Gastrocnemius medialis (tissue), 4 donors: ENCODE results near the gene UBE3B. TPM values are rescaled to one million over a fixed set of nuclear protein-coding genes. Genes with fewer than 3 reads are reported as not detected.

Experiments used
- ATAC-seq, 2 donors: fragments of 150-250 bp; one replicate each; pipeline ENCODE4 v1.9.1; 2016
- DNase-seq, 2 donors: peaks; one replicate each; pipeline ENCODE4 v3.0.0-alpha.2; 2019
- H3K27ac ChIP-seq, 4 donors: fragments of 200-600 bp; sonication (generic); 1 replicate in 1 of 4; 2 replicates in 3 of 4; pipeline ENCODE4 v1.5.1; 2016 to 2018; ENCODE audit warnings: mild to moderate bottlenecking in 2 of 4, moderate library complexity in 1 of 4
- H3K27me3 ChIP-seq, 3 donors: fragments of 200-600 bp; sonication (generic) in 2 of 3; 1 replicate in 1 of 3; 2 replicates in 2 of 3; pipeline versions ENCODE4 v1.5.1 to v1.6.0; 2016 to 2019; ENCODE audit warnings: mild to moderate bottlenecking in 1 of 3, moderate library complexity in 1 of 3
- H3K36me3 ChIP-seq, 2 donors: fragments of 200-600 bp; sonication (generic) in 1 of 2; one replicate each; pipeline ENCODE4 v1.5.1; 2017 to 2018
- H3K4me1 ChIP-seq, 2 donors: fragments of 200-600 bp; sonication (generic) in 1 of 2; one replicate each; pipeline ENCODE4 v1.5.1; 2016 to 2017; ENCODE audit warnings: mild to moderate bottlenecking in 2 of 2
- H3K4me3 ChIP-seq, 4 donors: fragments of 200-600 bp; sonication (generic) in 3 of 4; 1 replicate in 1 of 4; 2 replicates in 3 of 4; pipeline ENCODE4 v1.5.1; 2016 to 2019; ENCODE audit warnings: mild to moderate bottlenecking in 2 of 4
- H3K9me3 ChIP-seq, 3 donors: fragments of 200-600 bp; sonication (generic) in 2 of 3; 1 replicate in 1 of 3; 2 replicates in 2 of 3; pipeline ENCODE4 v1.5.1; 2016 to 2019
- CTCF ChIP-seq, 5 experiments: fragments of 450-650 bp in 3 of 5; fragments of 200-600 bp in 2 of 5; sonication (generic) in 2 of 5; IDR thresholded peaks in 4 of 5; conservative IDR thresholded peaks in 1 of 5; 1 replicate in 4 of 5; 2 replicates in 1 of 5; pipeline ENCODE4 v1.5.1; 2016 to 2019; ENCODE audit warnings: antibody characterized with exemption in 5 of 5, mild to moderate bottlenecking in 3 of 5, moderate library complexity in 3 of 5
- POLR2A ChIP-seq, 2 donors: fragments of 450-650 bp; IDR thresholded peaks; one replicate each; pipeline ENCODE4 v1.6.1; 2017; ENCODE audit warnings: antibody characterized with exemption in 2 of 2, mild to moderate bottlenecking in 2 of 2, moderate library complexity in 2 of 2
- in situ Hi-C, 4 donors: fragments of 200-750 bp; cut with MboI; loops; one replicate each; pipeline versions ENCODE4 v1.15.0 to v1.8.0; 2017; ENCODE audit warnings: low sequenced_read_pairs in 4 of 4
- intact Hi-C: fragments of 100-400 bp; cut with DNase I; formaldehyde crosslinking; loops from one replicate; pipeline ENCODE4 v1.15.1; 2023; ENCODE audit warnings: low total_unique reads
- total RNA-seq, 4 donors: library from RNA; depleted of rRNA; stranded (reverse); fragments of >200 nt; gene quantifications; one replicate each; pipeline versions ENCODE4 v1.1.0 to v1.2.3, GENCODE V29; 2016

Gene UBE3B
- total RNA-seq, 4 donors from 2014 or later, result 44.8 to 58.2 (median 55.9) TPM

- intact Hi-C loops (no loop called here), in situ Hi-C loops (no loop called here)
- Histone ChIP-seq H3K4me3 (no peak overlapping the region), H3K27me3 (no peaks in the 10 kb centered on the region), H3K9me3 (no peaks in the 10 kb centered on the region), H3K36me3 (peaks cover 2 to 99% of the 10 kb centered on the region in 2 donors), H3K27ac (no peak overlapping the region), H3K4me1 (no peaks in the 10 kb centered on the region)
- ATAC-seq (no peak), DNase-seq (no peak)
- TF ChIP-seq CTCF (IDR thresholded peaks at IDR 0.05 in 4 of 5, conservative IDR thresholded peaks at IDR 0.05 in 1 of 5) (no peak), POLR2A (IDR thresholded peaks at IDR 0.05) (no peak)
Measured at GRCh38 chr12:109503611-109504010, 26.2 kb downstream of the UBE3B start.

GRCh38 chr12:109504068-109504467 is 26.6 kb downstream of the UBE3B start:
- Histone ChIP-seq H3K27me3 (no peaks in the 10 kb centered on the region), H3K4me1 (no peaks in the 10 kb centered on the region), H3K9me3 (no peaks in the 10 kb centered on the region), H3K4me3 (no peak overlapping the region), H3K27ac (no peak overlapping the region), H3K36me3 (peaks cover 2 to 95% of the 10 kb centered on the region in 2 donors)
- no peak for DNase-seq
- ATAC-seq, result no peak
- in situ Hi-C loops, result no loop called here
- intact Hi-C loops, result no loop called here
- no peak for TF ChIP-seq CTCF (IDR thresholded peaks at IDR 0.05 in 4 of 5, conservative IDR thresholded peaks at IDR 0.05 in 1 of 5)
- no peak for TF ChIP-seq POLR2A (IDR thresholded peaks at IDR 0.05)

- DNase-seq (no peak), ATAC-seq (no peak)
- TF ChIP-seq CTCF (IDR thresholded peaks at IDR 0.05 in 4 of 5, conservative IDR thresholded peaks at IDR 0.05 in 1 of 5), result no peak
- TF ChIP-seq POLR2A (IDR thresholded peaks at IDR 0.05), result no peak
- no peaks in the 10 kb centered on the region for H3K4me1 ChIP-seq
- in situ Hi-C loops (no loop called here), intact Hi-C loops (no loop called here)
- H3K27me3 ChIP-seq, result no peaks in the 10 kb centered on the region
- peaks cover 0 to 90% of the 10 kb centered on the region in 2 donors for H3K36me3 ChIP-seq
- no peak overlapping the region for H3K27ac ChIP-seq
- no peak overlapping the region for H3K4me3 ChIP-seq
- H3K9me3 ChIP-seq, result no peaks in the 10 kb centered on the region
Measured at GRCh38 chr12:109510196-109510595, 32.8 kb downstream of the UBE3B start.

- TF ChIP-seq CTCF (IDR thresholded peaks at IDR 0.05 in 4 of 5, conservative IDR thresholded peaks at IDR 0.05 in 1 of 5) (no peak), POLR2A (IDR thresholded peaks at IDR 0.05) (no peak)
- in situ Hi-C loops, result no loop called here
- ATAC-seq (no peak), DNase-seq (no peak)
- Histone ChIP-seq H3K4me1 (no peaks in the 10 kb centered on the region), H3K4me3 (no peak overlapping the region), H3K27me3 (no peaks in the 10 kb centered on the region), H3K9me3 (no peaks in the 10 kb centered on the region), H3K36me3 (peaks cover 0 to 83% of the 10 kb centered on the region in 2 donors), H3K27ac (no peak overlapping the region)
- intact Hi-C loops, result no loop called here
Measured at GRCh38 chr12:109512608-109513007, 35.2 kb downstream of the UBE3B start.

GRCh38 chr12:109513051-109513450 is 35.6 kb downstream of the UBE3B start:
- intact Hi-C loops (no loop called here), in situ Hi-C loops (no loop called here)
- no peak for DNase-seq
- H3K27me3 ChIP-seq, result no peaks in the 10 kb centered on the region
- TF ChIP-seq POLR2A (IDR thresholded peaks at IDR 0.05), result no peak
- no peak for TF ChIP-seq CTCF (IDR thresholded peaks at IDR 0.05 in 4 of 5, conservative IDR thresholded peaks at IDR 0.05 in 1 of 5)
- H3K36me3 ChIP-seq, result peaks cover 0 to 83% of the 10 kb centered on the region in 2 donors
- H3K27ac ChIP-seq, result no peak overlapping the region
- H3K4me1 ChIP-seq, result no peaks in the 10 kb centered on the region
- H3K4me3 ChIP-seq, result no peak overlapping the region
- ATAC-seq, result no peak
- H3K9me3 ChIP-seq, result no peaks in the 10 kb centered on the region
